Measurements from ENCODE around the gene MYH11.
"Not testable (repeated sequence)": the region's sequence is repeated elsewhere in the genome, so short reads cannot be mapped to it uniquely, and the experiment has no call there.

MYH11 gene

GRCh38 chr16:15836965-15837611 is 19.7 kb downstream of the MYH11 start:
- no peak for DNase-seq

- DNase-seq = no peak
Observed at GRCh38 chr16:15836074-15836473, 20.8 kb downstream of the MYH11 start.

- DNase-seq = no peak
Observed at GRCh38 chr16:15835136-15835878, 21.5 kb downstream of the MYH11 start.

GRCh38 chr16:15834502-15834901 is 22.3 kb downstream of the MYH11 start:
- peak in 1 of 2 donors; percentile 35 for DNase-seq

GRCh38 chr16:15833541-15833940 is 23.3 kb downstream of the MYH11 start:
- DNase-seq = no peak

GRCh38 chr16:15832241-15832640 is 24.6 kb downstream of the MYH11 start:
- DNase-seq = no peak

- DNase-seq = peak; percentile 41 to 46
Observed at GRCh38 chr16:15830832-15831451, 25.9 kb downstream of the MYH11 start.

- DNase-seq = peak; percentile 29
Observed at GRCh38 chr16:15829460-15829859, 27.4 kb downstream of the MYH11 start.

GRCh38 chr16:15827709-15828343 is 29.0 kb downstream of the MYH11 start:
- no peak for DNase-seq

- DNase-seq = no peak
Observed at GRCh38 chr16:15827299-15827698, 29.5 kb downstream of the MYH11 start.

GRCh38 chr16:15825750-15826305 is 31.0 kb downstream of the MYH11 start:
- DNase-seq = no peak

- DNase-seq = no peak
Observed at GRCh38 chr16:15822957-15823356, 33.9 kb downstream of the MYH11 start.

GRCh38 chr16:15820837-15821236 is 36.0 kb downstream of the MYH11 start:
- DNase-seq = no peak

GRCh38 chr16:15819046-15819445 is 37.8 kb downstream of the MYH11 start:
- DNase-seq = no peak

GRCh38 chr16:15817446-15817845 is 39.4 kb downstream of the MYH11 start:
- DNase-seq = no peak

- no peak for DNase-seq
Observed at GRCh38 chr16:15816228-15816627, 40.6 kb downstream of the MYH11 start.

- DNase-seq = not testable (repeated sequence)
Observed at GRCh38 chr16:15812401-15812750, 44.5 kb downstream of the MYH11 start.

- peak in 1 of 2 donors; percentile 86 for DNase-seq
Observed at GRCh38 chr16:15811481-15812400, 45.1 kb downstream of the MYH11 start.

GRCh38 chr16:15810949-15811348 is 45.9 kb downstream of the MYH11 start:
- no peak for DNase-seq

- DNase-seq = no peak
Observed at GRCh38 chr16:15810411-15810810, 46.4 kb downstream of the MYH11 start.

GRCh38 chr16:15809297-15809696 is 47.5 kb downstream of the MYH11 start:
- DNase-seq = not testable (repeated sequence)

GRCh38 chr16:15808071-15808470 is 48.8 kb downstream of the MYH11 start:
- no peak for DNase-seq
